GM18520 (cell line): Measurements from ENCODE around the gene BEGAIN.

Experiments
- ATAC-seq: cut with Tn5 transposase; IDR thresholded peaks from one replicate; pipeline ENCODE4 v1.9.1; 2021; ENCODE audit not compliant: unreplicated experiment

The BEGAIN gene

GRCh38 chr14:100584056-100585031 lies 2.9 kb downstream of the BEGAIN start:
- ATAC-seq = no peak

DNA sequence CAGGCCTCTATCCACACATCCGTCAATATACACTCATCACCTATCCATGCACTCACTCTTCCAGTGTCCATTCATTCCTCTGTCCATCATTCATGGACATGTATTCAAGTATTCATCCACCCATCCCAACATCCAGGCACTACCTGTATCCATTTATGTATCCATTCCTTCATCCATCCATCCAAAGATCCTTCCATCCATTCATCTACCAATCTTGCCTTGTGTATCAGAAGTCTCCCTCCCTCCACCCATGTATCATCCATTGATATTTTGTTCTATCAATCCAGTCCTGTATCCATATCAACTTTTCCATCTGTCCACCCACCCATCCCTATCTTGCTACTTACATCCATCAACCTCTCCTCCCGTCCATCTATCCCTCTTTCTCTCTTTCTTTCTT lies 4.0 kb downstream of the BEGAIN start:
- ATAC-seq = no peak

DNA sequence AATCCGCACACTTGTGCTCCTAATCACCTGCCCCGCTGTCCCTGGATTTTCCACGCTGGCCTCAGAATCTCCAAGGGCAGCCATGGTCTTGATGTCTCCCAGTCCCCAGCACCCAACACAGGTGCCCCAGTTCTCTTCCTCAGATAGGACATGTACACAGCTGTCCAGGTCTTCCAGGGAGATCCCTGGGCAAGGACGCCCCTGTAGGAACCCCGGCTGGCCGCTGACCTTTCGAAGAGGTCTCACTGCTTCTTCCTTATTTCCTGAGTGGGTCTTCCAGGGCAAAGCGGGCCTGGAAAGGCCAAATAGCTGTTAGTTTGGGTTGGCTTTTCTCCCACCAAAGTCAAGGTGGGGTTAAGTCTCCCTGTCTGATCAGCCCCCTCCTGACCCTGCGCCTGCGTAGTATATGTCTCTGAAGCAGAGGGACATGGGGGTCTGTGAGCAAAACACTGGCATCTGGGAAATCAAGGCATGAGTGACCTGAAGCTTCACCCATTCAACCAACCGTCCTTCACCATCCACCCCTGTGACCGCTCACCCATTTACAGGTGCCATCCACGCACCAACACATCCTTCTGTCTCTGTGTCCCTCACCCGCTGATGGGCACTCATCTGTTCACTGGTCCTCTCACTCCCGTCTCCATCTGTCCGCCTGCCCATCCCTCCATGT lies 4.6 kb downstream of the BEGAIN start:
- ATAC-seq = no peak

DNA sequence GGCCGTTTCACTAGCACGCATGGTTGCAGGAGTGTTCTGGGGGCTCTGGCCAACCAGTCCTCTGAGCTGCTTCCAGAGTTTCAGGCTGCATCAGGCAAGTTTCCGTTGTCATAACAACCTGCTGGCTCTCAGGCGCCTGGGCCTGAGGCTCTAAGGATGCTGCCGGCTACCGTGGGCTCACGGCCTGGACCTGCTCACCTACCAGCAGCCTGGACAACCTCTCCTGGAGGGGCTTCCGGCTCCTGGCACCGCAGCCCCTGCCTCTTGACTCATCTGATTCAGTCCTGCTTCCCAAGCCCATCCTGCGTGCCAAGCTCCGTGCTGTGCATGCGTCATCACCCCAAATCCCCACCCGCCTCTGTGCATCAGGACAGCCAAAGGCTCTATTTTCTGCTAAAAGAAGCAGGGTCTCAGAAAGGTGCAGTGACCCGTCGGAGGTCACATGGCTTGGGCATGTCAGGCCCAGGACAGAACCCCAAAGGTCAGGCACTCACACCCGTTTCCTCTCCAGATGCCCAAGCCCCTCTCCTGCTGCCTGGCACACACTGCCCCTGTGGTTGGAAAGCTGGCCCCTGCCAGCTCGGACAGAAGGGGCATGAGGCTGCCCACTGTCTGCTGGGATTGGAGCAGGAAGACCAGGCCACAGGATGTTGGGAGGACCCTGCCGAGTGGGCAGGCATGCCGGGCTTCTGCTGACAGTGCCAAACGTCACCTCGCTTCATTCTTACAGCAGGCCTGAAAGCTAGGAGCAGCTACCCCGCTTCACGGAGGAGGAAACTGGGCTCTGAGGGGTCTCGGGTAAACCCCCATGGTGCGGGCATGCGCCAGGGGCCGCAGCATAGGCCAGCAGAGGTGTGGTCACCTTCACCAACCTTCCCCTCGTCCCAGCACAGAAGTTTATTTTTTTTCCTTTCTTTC lies 5.7 kb downstream of the BEGAIN start:
- ATAC-seq = no peak

GRCh38 chr14:100580316-100581227 lies 6.6 kb downstream of the BEGAIN start:
- ATAC-seq = no peak

DNA sequence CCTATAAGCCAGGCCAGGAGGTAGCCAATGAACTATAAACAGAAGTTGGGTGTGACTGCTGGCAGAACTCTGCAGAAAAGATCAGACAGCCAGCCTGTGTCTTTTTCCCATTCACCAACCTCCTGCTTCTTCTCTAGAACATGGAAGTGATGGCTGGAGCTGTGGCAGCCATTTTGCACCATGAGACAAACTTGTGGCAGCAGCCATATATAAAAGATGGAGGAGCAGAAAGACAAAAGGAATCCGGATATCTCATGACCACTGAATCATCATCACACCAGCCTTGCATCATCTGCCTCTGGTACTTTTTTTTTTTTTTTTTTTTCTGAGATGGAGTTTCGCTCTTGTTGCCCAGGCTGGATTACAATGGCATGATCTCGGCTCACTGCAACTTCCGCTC lies 8.7 kb downstream of the BEGAIN start:
- no peak for ATAC-seq

DNA sequence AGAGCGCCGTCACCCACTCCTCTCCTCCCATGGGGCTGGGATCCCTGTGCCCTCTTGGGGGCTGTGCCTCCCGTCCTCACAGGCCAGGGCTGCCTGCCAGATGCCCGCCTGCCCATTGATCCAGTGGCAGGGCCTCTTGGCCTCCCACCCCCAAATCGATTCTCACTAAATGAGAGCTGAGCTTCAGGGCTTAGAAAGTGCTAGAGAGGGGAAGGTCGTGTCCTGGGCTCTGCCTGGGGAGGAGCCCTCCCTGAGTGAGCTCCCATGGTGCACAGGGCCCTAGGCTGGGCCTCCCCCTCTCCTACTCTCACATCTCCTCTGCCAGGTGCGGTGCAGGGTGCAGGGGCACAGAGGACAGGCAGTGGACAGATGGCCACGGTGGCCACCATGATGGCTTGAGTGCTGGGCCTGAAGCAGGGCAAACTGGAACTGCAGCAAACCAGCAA lies 9.2 kb downstream of the BEGAIN start:
- no peak for ATAC-seq

DNA sequence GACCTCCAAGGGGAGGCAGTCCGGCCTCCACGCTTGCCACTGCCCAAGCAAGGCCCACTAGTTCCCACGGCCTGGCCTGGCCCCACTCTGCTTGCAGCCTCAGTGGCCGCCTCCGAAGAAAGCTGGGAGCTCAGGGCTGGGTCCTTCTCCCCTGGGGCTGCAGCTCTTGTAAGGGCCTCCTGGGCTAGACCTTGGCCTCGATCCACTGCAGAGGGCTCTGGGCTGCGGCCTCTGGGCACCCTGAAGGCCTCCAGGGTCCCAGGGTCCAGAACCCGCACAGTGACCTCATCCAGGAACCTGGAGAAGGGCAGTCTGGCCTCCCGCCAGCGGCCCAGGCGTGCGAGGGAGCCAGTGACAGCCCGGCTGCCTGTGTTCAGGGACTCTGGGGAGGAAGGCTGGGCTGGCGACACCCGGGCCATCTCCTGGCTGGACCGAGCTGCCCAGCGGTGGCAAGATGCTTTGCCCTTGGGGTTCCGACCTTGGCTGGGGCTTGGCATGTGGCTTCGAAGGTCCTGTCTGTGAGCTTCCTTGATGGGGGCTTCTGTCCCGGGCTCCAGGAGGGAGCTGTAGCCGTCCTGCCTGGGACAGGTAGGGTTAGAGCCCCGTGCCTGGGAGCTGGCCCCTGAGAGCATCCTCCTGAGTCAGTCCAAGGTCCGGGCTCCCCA lies 9.8 kb downstream of the BEGAIN start:
- no peak for ATAC-seq

DNA sequence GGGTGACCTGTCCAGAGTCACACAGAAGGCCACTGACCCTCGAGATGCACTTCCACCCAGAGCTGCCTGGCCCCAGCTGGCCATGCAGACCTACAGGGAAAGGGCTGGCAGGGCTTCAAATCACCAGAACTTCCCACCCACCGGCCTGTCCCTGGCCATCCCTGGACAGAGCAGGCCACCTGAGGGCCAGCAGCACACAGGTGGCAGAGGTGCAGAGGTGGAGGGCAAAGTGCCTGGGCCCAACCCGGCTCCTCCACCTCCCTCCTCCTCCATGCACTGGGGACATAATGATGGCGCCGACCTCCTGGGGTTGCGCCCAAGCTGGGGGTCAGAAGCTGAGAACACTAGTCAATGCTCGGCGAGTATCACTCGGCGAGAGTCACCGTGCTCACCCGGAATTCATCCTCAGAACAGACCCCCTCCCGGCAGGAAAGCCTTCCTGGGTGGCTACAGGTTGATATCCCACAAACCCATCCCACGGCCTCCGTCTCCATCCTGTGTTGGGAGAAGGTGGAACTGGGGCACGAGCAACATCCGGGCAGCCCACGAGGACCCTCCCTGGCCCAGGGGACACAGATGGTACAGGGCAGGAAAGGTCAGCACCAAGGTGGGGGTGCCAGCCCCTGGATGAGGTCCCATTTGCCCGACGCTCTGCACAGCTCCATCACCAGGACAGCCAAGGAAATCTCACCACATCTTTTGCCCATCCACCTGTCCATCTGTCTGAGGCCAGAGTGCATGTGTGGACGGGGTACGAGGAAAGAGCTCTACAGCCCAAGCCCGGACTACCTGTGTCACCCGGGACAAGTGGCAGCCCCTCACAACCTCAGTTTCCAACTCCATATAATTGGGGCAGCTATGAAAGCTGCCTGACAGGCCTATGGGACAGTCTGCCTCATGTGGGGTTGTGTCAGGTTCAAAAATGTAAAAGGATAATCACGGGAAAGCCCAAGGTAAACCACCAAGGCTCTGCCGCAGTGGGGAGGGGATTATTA lies 10.8 kb downstream of the BEGAIN start:
- no peak for ATAC-seq

- no peak for ATAC-seq
Measured at GRCh38 chr14:100575266-100575995, 11.8 kb downstream of the BEGAIN start.

- no peak for ATAC-seq
Measured at GRCh38 chr14:100574642-100575031, 12.6 kb downstream of the BEGAIN start.

DNA sequence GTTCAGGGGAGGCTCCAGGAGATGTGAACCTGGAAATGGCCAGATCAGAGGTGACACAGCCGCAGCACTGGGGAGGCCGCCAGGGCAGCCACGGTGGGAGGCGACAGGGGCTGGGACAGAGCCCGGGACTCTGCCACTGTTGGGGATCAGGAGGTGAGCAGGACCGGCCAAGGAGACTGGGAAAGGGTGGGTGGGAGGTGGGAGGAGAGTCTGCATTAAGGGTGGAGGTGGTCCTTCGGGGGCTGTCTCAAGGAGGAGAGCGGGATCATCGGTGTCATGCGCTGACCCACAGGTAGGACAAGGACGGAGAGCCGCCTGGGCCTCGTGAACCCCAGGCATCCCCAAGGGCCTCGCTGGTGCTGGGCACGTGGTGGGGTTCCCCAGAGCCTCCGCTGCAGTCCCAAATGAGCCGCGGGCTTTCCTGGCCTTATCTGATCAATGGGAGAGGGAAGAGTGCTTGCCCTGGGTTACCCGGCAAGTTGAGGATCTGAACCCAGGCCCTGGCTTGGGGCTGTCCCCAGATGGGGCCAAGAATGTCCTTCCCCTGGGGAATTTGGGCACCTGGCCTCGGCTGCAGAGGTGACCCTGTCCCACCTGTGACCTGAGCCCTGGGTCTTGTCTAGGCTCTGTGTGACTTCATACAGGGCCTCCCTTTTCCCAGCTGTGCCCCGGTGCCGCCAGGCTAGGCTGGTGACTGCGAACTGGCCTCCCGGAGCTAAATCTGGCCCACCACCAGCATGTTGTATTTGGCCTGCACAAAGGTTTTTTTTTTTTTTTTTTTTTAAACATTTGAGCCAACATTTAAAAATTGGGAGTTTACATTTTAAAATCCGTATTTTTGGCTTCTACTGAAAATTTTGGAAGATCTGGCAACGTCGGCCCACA lies 13.2 kb downstream of the BEGAIN start:
- ATAC-seq = no peak

DNA sequence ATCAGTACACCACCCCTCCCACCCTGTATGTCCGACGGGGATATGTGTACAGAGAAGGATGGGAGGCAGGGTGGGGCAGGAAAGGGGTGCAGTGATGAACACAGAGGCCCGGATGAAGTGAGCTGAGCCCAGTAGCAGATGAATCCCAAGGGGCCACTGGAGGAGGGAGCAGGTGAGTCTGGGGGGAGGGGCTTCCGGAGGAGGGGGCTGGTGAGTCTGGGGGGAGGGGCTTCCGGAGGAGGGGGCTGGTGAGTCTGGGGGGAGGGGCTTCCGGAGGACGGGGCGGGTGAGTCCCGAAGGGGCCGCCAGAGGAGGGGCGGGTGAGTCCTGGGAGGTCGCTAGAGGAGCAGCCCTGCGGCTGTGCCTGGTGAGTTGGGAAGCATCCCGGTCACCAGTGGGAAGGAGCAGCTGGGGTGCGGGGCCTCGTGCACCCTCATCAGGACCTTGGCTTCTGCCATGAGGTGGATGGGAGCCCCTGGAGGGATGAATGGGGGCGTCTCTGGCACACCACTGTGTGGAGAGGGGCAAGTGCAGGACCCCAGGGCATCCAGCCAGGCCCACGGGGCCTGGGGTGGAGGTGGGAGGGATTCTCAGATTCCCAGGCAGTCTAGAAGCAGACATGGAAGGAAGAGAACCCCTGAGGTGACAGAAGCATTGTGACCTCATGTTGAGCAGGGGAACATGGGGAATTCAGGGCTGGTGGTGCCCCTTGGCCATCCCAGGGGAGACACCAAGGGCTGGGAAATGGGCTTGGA lies 14.0 kb downstream of the BEGAIN start:
- ATAC-seq = no peak

DNA sequence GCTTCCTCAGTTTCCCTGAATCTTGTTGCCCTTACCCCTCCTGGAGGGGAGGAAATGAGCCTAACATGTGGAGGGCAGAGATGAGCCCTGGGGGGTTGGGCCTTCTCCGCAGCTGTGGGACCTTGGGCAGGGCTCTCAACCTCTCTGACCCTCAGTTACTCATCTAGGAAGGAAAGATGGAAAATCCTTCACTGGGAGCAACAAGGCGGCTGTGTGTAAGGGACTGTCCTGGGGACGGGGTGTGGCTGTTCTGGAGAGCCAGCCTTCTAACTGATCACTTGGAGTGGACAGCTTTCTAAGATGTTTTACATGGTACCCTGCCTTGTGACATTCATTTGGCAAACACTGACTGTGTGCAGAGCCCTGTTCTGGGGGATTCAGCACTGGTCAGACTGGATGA lies 14.7 kb downstream of the BEGAIN start:
- ATAC-seq = no peak

- ATAC-seq = no peak
Measured at GRCh38 chr14:100571837-100572236, 15.4 kb downstream of the BEGAIN start.
